GM21390 (cell line): ENCODE results near the gene ABCB10.
"Not testable (repeated sequence)": the region's sequence is repeated elsewhere in the genome, so short reads cannot be mapped to it uniquely, and the experiment has no call there.

Experiments
- ATAC-seq: cut with Tn5 transposase; IDR thresholded peaks from one replicate; pipeline ENCODE4 v1.9.1; 2021; ENCODE audit not compliant: unreplicated experiment

ABCB10 gene

DNA sequence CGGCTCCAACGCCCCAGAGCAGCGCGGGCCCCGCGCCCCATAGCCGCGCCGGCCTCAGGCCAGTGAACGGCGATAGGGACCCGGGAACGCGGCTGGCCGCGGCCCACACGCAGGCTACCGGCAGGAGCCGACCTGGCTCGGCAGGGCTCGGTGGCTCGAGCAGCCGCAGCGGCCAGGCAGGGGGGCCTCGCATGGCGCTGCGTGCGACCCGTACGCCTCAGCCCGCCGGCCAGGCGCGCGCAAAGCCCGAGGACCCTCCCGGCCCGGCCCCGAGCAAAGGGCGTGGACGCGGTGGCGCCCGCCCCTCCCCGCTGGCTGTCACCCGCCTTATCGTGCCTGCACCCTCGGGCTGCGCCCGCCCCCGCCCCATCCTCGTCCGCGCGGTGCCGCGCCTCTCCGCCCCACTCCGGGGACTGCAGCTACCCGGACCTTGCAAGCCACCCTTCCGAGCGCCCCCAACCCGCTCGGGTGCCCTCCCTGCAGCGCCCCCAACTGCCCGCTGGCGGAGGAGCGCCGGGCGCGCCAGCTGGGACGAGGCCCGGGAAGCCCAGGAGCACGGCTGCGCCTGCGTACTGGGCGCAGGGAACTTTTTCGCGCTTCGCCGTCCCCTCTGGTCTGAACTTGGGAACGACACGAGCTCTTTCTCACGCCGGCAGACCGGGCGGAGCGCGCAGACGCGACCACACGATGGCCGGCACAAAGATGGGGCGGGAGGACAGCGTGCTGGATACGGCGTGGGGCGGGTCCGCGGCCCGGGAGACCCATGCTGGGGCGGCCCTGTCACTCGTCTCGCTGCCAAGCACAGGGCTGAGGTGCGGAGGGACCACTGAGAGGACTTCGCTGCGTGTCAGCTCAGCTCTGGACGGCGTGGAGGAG lies at the start of gene ABCB10:
Gene ABCB10, minus strand, starts transcription at position 248 of the 876 bp plus-strand sequence. Its CDS starts 55 bp downstream, at position 193.
- peak; percentile 74 for ATAC-seq

DNA sequence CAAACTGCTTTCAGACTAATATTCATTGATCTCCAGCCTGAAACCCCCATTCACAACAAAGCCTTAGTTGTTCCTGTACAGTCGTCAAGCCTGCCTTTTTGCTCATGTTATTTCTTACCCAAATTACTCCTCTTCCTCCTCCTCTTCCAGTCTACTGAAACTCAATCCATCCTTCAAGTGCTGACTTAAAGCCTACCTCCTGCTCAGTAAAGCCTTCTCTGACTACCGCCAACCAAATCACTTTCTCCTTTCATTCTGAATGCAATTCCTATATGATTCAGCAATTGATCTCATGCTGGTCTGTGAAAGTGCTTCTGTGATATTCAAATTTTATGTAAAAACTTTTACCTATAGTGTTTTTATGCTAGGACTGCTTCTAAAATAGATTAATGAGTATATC lies 48.9 kb upstream of the ABCB10 start:
- no peak for ATAC-seq

DNA sequence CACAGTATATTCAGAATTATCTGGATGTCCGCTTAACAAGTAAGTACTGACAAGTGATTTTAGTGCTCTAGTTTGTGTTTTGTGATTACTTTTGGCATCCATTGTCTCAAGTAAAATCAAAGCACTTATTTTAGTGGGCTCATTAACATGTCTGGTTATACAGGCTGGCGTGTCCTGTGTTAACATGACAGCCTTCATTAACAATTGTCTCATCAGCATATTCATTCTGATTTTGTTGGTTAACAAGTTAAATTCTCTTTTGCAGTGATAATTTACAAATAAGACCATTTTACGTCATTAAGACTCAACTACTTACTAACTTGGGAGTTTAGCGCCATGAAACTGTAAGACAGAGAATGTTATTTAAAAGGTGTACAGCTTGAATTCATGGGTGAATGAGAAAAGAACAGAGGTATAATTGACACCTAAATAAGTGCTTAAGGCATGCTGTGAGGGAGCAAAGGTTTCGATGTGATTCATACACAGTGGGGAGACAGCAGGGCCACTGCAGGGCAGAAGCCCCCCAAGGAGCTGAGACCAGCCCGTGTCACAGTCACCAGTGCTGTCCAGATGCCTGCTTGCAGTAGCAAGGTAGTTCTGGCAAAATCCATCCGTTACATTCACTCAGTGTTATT lies 45.0 kb upstream of the ABCB10 start:
- ATAC-seq = no peak

DNA sequence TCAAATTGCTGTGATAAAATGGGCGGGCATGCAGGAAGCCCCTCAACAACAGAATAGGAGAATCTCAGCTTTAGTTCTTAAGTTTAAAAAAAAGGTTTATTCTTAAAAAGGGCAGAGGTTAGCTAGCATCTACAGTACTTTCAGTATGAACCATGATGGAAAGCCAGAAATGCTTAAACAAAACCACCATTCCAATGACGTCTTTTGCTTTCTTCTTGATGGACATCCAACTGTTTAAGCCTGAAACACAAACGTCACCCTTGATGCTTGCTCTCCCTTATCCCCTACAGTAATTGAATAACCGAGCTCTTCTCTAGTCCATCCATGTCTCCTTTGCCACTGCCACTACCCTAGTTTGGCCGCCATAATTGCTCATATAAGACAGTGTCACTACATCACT lies 41.7 kb upstream of the ABCB10 start:
- ATAC-seq = no peak

DNA sequence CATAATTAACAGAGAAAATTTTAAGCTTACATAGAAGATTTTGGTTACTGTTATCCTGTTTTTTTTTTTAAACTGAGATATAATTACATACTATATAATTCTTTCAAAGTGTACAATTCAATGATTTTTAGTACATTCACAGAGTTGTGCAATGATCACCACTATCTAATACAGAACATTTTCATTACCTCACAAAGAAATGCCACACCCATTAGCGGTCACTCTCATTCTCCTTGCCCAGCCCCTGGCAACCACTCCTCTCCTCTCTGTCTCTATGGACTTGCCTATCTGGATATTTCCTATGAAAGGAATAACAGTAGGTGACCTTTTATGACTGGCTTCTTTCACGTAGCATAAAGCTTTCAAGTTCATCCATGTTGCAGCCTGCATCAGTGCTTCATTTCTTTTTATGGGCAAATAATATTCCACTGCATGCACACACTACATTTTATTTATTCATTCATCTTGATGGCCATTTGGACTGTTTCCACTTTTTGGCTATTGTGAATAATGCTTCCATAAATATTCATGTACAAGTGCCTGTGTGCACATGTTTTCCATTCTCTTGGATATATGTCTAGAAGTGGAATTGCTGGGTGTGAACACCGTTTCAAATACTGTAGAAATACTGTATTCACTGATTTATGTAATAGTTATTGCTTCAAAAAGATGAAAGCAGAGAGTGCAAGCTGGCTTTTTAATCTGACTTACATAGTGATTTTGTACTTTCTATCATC lies 40.9 kb upstream of the ABCB10 start:
- no peak for ATAC-seq

DNA sequence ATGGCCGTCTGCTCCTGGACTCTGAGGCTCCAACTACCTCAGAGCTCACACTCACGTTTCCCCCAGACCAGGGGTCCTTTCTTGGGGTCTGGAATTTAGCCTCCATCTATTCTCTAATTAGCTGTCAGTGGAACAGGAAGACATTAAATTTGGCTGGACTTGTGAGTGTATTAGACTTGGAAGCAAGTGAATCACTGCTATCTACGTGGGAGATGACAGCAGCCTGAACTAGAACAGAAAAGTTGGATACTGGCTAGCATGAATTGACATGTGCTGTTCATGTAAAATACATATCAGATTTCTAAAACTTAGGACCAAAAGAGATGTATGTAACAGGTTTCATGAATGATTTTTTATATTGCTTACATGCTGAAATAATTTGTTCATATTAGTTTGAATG lies 39.4 kb upstream of the ABCB10 start:
- ATAC-seq = no peak

DNA sequence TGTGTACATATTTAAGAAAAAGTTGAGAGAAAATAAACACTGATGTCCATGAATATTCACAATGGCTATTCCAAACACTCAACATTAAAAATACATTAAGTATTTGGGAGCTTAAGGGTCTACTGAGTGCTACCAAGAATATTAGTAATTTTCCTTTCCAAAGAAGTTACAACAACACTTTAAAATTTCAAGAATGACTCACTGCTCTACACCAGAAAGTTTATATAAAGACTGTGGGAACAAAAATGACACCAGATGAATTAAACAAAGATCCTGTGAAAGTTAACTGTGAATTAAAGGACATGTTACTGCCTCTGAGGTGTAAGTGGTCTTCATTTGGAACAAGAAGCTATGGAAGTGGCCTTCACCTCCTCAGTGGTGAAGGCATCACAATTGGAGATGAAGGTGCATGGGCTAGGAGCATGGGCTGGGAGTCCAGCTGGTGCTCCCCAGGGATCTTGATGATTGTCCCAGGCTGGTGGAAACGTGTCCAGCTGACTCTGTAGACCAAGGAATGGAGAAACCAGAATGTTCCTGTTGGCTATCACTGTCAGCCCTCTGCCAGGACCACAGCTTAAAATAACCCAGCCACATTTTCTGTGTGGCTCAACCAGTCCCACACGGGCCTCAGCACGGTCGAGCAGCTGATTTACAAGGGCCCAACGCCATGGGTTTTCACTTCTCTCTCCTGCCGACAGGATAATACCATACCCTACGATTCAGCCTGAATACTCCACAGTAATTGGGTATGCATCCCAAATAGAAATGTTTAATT lies 38.6 kb upstream of the ABCB10 start:
- no peak for ATAC-seq

DNA sequence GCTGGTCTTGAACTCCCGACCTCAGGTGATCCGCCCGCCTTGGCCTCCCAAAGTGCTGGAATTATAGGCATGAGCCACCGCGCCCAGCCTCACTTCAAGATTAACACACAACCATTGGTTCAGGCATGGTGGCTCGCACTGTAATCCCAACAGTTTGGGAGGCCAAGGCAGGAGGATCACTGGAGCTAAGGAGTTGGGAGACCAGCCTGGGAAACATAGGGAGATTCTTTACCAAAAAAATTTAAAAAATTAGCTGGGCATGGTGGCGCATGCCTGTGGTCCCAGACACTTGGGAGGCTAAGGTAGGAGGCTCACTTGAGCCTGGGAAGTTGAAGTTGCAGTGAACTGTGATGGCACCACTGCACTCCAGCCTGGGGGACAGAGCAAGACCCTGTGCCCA lies 37.4 kb upstream of the ABCB10 start:
- not testable (repeated sequence) for ATAC-seq

DNA sequence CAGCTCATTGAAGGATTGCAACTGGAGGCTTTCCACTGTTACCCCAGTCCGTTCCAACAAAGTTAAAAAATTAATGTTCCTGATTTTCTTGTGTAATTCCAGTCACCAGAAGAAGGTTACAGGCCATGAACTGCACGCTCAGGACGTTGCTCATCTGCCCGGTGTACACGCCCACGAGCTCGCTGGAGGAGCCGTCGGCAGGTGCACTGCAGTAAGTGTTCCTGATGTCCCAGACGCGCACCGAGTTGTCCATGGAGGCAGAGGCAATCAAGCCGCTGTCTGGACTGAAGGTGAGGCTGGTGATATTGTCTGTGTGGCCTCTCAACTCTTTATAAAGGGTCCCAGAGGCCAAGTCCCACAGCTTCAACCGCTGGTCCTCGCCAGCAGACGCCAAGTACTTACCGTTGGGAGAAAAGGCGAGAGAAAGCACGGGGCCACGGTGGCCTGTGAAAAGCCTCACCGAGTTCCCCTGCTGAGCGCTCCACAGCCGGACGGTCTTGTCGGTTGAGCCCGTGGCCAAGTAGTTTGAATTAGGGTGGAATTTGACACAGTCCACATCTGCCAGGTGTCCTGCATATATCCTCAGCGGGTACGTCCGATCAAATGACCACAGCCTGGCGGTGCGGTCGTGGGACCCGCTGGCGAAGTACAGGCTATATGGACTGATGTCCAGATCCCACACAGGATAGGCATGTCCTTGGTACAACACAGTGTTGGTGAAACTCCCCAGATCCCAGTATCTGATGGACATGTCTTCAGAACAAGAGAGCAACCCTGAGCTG lies 35.9 kb upstream of the ABCB10 start:
- ATAC-seq = no peak

DNA sequence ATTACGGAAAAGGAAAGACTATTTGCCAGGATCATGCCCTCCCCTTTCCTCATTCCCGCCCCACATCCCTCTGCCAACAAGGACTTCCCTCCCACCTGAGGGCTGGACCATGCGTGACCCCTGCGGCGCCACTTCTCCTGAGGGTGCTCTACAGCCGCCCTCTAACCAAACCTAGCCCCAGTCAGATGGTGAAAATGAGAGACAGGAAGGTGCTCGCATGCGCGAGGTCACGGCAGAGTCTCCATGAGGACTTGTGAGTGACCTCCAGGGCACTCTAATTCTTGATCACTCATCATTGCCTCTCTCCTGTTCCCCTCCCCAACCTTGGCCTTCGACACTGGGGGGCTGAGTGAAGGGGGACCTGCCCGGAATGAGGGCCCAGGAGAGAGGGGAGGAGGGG lies 35.3 kb upstream of the ABCB10 start:
- ATAC-seq = no peak

DNA sequence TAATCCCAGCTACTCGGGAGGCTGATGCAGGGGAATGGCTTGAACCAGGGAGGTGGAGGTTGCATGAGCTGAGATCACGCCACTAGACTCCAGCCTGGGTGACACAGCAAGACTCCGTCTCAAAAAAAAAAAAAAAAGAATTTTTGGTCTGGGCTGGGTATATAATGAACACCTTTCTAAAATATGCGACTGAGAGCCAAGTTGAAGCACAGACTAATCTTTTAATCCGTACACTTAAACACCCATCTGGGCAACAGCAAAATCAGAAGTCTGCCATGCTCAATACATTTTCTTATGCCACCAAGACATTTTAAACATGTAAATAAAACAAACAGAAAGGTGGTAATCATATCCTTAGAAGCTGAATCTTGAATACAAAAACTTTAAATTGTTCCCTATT lies 31.6 kb upstream of the ABCB10 start:
- ATAC-seq = no peak

DNA sequence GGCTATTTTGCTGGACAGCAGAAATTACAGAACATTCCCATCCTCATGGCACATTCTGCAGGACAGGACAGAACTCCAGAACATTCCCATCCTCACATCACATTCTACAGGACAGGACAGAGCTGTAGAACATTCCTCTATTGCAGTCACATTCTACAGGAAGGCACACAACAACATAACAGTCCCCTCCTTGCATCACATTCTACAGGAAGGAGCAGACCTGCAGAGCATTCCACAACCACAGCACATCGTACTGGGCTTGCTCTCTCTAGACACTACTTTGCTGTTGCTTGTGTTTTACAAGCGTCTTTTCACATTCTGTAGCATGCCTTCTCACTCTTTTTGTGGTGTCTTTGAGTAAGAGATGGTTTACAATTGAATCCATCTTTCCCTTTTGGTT lies 26.8 kb upstream of the ABCB10 start:
- ATAC-seq = no peak

DNA sequence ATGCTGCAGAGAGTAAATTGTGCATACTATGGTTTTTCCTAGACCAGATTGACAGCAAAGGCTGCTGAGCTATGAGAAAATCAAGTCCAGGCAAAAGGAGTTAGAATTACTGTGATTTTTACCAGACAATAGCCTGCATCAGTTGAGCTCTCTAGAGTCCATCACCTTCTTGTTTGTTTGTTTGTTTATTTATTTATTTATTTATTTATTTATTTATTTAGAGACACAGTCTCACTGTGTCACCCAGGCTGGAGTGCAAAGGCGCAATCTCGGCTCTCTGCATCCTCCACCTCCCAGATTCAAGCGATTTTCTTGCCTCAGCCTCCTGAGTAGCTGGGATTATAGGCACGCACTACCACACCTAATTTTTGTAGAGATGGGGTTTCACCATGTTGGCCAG lies 24.2 kb upstream of the ABCB10 start:
- no peak for ATAC-seq

DNA sequence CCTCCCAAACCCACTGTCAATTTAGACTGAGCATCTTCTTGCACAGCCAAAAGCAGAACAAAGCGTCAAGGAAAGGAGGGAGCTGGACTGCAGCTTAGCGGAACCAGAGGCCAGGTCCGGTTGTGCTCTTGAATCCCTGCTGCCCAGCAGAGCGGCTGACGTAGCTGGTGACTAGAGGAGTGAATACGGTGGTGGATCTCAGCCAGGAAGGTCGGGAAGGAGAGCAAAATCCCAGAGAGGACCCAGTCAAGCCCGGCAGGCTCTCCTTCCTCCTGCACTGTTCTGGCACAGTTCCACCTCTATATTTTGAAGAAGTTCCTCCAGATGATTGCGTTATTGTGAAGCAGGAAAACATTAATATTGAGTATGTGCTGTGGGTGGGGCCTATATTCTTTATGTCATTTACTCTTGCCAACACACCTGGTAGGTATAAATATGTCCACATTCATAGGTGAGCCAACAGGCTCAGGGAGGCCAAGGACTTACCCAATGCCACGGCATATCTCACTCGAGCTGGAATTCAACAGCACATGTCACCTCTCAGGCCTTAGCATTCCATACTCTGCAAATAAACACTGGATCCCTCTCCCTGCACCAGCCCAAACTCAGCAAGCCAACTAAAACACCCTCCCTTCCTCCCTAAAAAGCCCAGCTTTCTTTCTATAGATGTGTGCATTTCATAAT lies 23.6 kb upstream of the ABCB10 start:
- ATAC-seq = no peak

DNA sequence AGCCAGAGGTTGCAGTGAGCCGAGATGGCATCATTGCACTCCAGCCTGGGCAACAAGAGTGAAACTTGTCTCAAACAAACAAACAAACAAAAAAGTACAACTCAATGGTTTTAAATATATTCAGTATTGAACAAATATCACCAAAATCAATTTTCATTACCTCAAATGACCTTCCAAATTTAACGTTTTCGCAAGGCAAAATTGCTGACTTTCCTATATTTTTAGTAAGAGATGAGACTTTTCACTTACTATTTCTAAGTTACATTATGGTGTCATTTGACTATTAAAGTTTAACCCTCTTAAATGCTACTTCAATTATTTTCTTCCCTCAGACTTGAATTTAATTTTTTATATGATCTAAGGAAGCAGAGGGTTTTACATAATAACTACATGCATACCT lies 23.0 kb upstream of the ABCB10 start:
- no peak for ATAC-seq

DNA sequence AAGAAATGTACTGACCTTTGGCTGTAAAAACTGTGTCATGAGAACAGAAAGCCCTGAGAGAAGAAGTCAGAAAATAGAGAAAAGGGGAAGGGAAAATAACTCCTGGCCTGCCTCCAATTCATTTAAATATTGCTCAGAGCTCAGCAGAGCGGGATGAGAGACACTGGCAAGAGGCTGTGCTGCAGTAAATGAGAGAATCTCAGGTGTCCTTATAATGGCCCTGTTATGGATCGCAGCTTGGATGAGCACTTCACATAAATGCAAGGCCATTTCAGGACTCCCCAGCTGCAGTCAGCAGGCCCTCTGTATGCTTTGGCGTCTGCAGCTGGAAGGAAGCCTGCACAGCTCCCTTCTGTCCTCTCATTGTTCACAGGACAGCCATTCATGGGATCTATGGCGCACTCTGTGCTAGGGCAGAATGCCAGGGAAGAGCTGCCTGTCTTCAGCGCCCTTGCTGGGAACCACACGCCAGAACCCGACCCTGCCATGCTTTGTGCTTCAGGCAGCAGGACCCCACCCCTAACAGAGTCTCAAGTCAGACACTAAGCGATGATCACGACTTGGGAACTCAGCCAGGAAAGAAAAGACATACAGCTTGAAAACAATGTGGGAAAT lies 20.7 kb upstream of the ABCB10 start:
- ATAC-seq = peak; percentile 91

DNA sequence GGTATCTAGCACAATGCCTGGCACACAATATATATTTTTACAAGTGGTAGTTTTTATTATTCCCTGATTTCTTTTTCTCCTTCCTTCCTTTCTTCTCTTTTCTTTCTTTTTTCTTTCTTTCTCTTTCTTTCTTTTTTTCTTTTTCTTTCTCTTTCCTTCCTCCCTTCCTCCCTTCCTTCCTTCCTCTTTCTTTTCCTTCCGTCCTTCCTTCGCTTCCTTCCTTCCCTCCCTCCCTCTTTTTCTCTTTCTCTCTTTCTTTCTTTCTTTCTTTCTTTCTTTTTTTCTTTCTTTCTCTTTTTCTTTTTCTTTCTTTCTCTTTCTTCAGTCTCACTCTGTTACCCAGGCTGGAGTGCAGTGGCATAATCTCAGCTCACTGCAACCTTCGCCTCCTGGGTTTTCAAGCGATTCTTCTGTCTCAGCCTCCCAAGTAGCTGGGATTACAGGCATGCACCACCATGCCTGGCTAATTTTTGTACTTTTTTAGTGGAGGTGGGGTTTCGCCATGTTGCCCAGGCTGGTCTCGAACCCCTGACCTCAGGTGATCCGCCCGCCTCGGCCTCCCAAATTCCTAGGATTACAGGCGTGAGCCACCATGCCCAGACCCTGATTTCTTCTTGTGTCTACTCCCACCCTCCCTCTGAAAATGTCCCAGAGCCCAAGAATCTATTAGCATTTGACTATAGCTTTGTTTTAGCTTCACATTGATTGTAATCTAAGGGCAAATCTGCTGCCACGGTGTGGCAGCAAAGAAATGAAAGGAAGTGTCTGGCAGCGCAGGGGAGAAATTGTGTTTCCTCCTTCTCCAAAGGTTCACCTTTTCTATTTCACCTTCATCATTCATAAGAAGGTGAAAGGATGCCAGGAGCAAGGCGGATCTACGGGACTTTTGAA lies 19.9 kb upstream of the ABCB10 start:
- ATAC-seq = peak; percentile 32

DNA sequence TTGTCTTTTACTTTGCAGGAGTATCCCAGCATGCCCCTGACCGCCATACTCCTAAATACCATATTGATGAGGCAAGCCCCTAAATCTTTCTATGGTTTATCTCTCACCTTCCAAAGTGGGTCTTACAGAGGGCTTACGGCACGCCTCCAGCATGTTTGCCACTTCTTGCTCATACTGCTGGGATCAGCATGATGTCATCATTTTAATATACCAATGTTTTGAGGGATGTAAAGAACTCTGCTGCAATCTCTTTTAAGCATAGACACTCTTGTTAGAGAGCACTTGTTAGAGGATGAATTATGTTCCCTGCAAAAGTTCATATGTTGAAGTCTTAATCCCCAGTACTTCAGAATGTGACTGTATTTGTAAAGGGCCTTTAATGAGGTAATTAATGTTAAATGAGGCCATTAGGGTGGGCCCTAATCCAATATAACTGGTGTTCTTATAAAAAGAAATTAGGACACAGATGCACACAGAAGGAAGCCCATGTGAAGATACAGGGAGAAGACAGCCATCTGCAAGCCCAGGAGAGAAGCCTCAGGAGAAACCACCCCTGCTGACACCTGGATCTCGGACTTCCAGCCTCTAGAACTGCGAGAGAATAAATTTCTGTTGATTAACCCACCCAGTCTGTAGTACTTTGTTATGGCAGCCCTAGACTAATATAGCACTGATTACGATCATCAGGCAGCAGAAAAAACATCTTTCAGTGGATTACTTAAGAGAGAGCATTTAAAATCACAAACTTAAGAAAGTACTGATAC lies 16.4 kb upstream of the ABCB10 start:
- no peak for ATAC-seq
